Testis (tissue), 2 donors: ENCODE measurements around the gene UBE2V1.

ENCODE experiments used
- POLR2A ChIP-seq: fragments of 450-650 bp; IDR thresholded peaks from one replicate; pipeline ENCODE4 v1.6.1; 2017; ENCODE audit warnings: antibody characterized with exemption, mild to moderate bottlenecking, moderate library complexity
- TF ChIP-seq, protein P1 (sequence below), 3 experiments: fragments of 450-650 bp in 2 of 3; fragments of 200-600 bp in 1 of 3; sonication (generic) in 1 of 3; IDR thresholded peaks; one replicate each; pipeline ENCODE4 v1.5.1; 2016 to 2019; ENCODE audit warnings: antibody characterized with exemption in 3 of 3, mild to moderate bottlenecking in 2 of 3, moderate library complexity in 1 of 3

DNA sequence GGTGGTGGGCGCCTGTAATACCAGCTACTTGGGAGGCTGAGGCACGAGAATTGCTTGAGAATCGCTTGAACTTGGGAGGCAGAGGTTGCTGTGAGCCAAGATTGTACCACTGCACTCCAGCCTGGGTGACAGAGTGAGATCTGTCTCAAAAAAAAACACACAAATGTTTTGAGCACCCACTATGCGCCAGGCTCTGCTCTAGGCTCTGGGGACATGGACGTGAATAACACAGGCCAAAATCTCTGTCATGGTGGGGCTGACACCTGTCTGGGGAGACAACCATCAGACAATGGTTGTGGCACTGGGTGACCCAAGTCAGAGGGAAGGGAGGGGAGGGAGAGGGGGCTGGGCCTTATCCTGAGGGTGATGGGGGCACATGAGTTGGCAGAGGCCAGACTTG lies 62.7 kb downstream of the UBE2V1 start:
- TF ChIP-seq, protein P1, sequence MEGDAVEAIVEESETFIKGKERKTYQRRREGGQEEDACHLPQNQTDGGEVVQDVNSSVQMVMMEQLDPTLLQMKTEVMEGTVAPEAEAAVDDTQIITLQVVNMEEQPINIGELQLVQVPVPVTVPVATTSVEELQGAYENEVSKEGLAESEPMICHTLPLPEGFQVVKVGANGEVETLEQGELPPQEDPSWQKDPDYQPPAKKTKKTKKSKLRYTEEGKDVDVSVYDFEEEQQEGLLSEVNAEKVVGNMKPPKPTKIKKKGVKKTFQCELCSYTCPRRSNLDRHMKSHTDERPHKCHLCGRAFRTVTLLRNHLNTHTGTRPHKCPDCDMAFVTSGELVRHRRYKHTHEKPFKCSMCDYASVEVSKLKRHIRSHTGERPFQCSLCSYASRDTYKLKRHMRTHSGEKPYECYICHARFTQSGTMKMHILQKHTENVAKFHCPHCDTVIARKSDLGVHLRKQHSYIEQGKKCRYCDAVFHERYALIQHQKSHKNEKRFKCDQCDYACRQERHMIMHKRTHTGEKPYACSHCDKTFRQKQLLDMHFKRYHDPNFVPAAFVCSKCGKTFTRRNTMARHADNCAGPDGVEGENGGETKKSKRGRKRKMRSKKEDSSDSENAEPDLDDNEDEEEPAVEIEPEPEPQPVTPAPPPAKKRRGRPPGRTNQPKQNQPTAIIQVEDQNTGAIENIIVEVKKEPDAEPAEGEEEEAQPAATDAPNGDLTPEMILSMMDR (IDR thresholded peaks at IDR 0.05) = no peak
- no peak for TF ChIP-seq POLR2A
